Mononuclear cell (primary cell): ENCODE measurements around the gene EXOC4. TPM values are rescaled to one million over a fixed set of nuclear protein-coding genes. Genes with fewer than 3 reads are reported as not detected.

Source experiments
- H3K27me3 ChIP-seq: 2 replicates; pipeline ENCODE4 v1.6.0; 2011; ENCODE audit warnings: low read length, control low read depth; ENCODE audit not compliant: insufficient read depth
- H3K4me1 ChIP-seq: 2 replicates; pipeline ENCODE4 v1.5.1; 2011; ENCODE audit warnings: mild to moderate bottlenecking, low read length, control low read depth; ENCODE audit not compliant: insufficient read depth
- H3K4me3 ChIP-seq: 2 replicates; pipeline ENCODE4 v1.5.1; 2011; ENCODE audit warnings: mild to moderate bottlenecking, low read length, moderate library complexity
- H3K9me3 ChIP-seq: 2 replicates; pipeline ENCODE4 v1.5.1; 2011; ENCODE audit warnings: low read depth, mild to moderate bottlenecking, control low read depth, low read length
- total RNA-seq: library from RNA; depleted of rRNA; stranded (reverse); fragments of >200 nt; gene quantifications from one replicate; pipeline ENCODE4 v1.2.3, GENCODE V29; 2012

Gene EXOC4
- total RNA-seq, 1 donor = 106 TPM

GRCh38 chr7:134014935-134015334 lies 762.1 kb downstream of the EXOC4 start:
- H3K4me1 ChIP-seq = no peaks in the 10 kb centered on the region
- no peaks in the 10 kb centered on the region for H3K27me3 ChIP-seq
- no peak overlapping the region for H3K4me3 ChIP-seq
- H3K9me3 ChIP-seq = no peaks in the 10 kb centered on the region

GRCh38 chr7:134016223-134016941 lies 763.5 kb downstream of the EXOC4 start:
- no peaks in the 10 kb centered on the region for H3K27me3 ChIP-seq
- no peaks in the 10 kb centered on the region for H3K9me3 ChIP-seq
- H3K4me3 ChIP-seq = no peak overlapping the region
- no peaks in the 10 kb centered on the region for H3K4me1 ChIP-seq

GRCh38 chr7:134016942-134017303 lies 764.0 kb downstream of the EXOC4 start:
- Histone ChIP-seq H3K27me3 (no peaks in the 10 kb centered on the region), H3K9me3 (no peaks in the 10 kb centered on the region), H3K4me1 (no peaks in the 10 kb centered on the region), H3K4me3 (no peak overlapping the region)

- H3K4me3 ChIP-seq = no peak overlapping the region
- no peaks in the 10 kb centered on the region for H3K27me3 ChIP-seq
- no peaks in the 10 kb centered on the region for H3K4me1 ChIP-seq
- no peaks in the 10 kb centered on the region for H3K9me3 ChIP-seq
Observed at GRCh38 chr7:134018306-134018705, 765.4 kb downstream of the EXOC4 start.

GRCh38 chr7:134019251-134019650 lies 766.4 kb downstream of the EXOC4 start:
- no peaks in the 10 kb centered on the region for H3K4me1 ChIP-seq
- H3K4me3 ChIP-seq = no peak overlapping the region
- no peaks in the 10 kb centered on the region for H3K9me3 ChIP-seq
- H3K27me3 ChIP-seq = no peaks in the 10 kb centered on the region

- H3K27me3 ChIP-seq = no peaks in the 10 kb centered on the region
- H3K4me1 ChIP-seq = no peaks in the 10 kb centered on the region
- no peaks in the 10 kb centered on the region for H3K9me3 ChIP-seq
- H3K4me3 ChIP-seq = no peak overlapping the region
Observed at GRCh38 chr7:134021836-134022235, 769.0 kb downstream of the EXOC4 start.

GRCh38 chr7:134022286-134022911 lies 769.5 kb downstream of the EXOC4 start:
- Histone ChIP-seq H3K4me1 (no peaks in the 10 kb centered on the region), H3K9me3 (no peaks in the 10 kb centered on the region), H3K4me3 (no peak overlapping the region), H3K27me3 (no peaks in the 10 kb centered on the region)

GRCh38 chr7:134024739-134025138 lies 771.9 kb downstream of the EXOC4 start:
- Histone ChIP-seq H3K9me3 (no peaks in the 10 kb centered on the region), H3K4me1 (no peaks in the 10 kb centered on the region), H3K4me3 (no peak overlapping the region), H3K27me3 (no peaks in the 10 kb centered on the region)

- Histone ChIP-seq H3K4me1 (no peaks in the 10 kb centered on the region), H3K27me3 (no peaks in the 10 kb centered on the region), H3K9me3 (no peaks in the 10 kb centered on the region), H3K4me3 (no peak overlapping the region)
Observed at GRCh38 chr7:134028853-134029252, 776.0 kb downstream of the EXOC4 start.

GRCh38 chr7:134029743-134030142 lies 776.9 kb downstream of the EXOC4 start:
- no peaks in the 10 kb centered on the region for H3K9me3 ChIP-seq
- no peaks in the 10 kb centered on the region for H3K27me3 ChIP-seq
- no peak overlapping the region for H3K4me3 ChIP-seq
- no peaks in the 10 kb centered on the region for H3K4me1 ChIP-seq

GRCh38 chr7:134030460-134030865 lies 777.6 kb downstream of the EXOC4 start:
- no peaks in the 10 kb centered on the region for H3K4me1 ChIP-seq
- no peak overlapping the region for H3K4me3 ChIP-seq
- no peaks in the 10 kb centered on the region for H3K27me3 ChIP-seq
- no peaks in the 10 kb centered on the region for H3K9me3 ChIP-seq

GRCh38 chr7:134031835-134032617 lies 779.1 kb downstream of the EXOC4 start:
- Histone ChIP-seq H3K9me3 (no peaks in the 10 kb centered on the region), H3K4me1 (no peaks in the 10 kb centered on the region), H3K27me3 (no peaks in the 10 kb centered on the region), H3K4me3 (no peak overlapping the region)

GRCh38 chr7:134034652-134035051 lies 781.8 kb downstream of the EXOC4 start:
- Histone ChIP-seq H3K9me3 (no peaks in the 10 kb centered on the region), H3K4me1 (no peaks in the 10 kb centered on the region), H3K4me3 (no peak overlapping the region), H3K27me3 (no peaks in the 10 kb centered on the region)

GRCh38 chr7:134037991-134038390 lies 785.1 kb downstream of the EXOC4 start:
- Histone ChIP-seq H3K4me3 (no peak overlapping the region), H3K9me3 (no peaks in the 10 kb centered on the region), H3K27me3 (no peaks in the 10 kb centered on the region), H3K4me1 (no peaks in the 10 kb centered on the region)

- no peak overlapping the region for H3K4me3 ChIP-seq
- H3K27me3 ChIP-seq = no peaks in the 10 kb centered on the region
- H3K4me1 ChIP-seq = no peaks in the 10 kb centered on the region
- no peaks in the 10 kb centered on the region for H3K9me3 ChIP-seq
Observed at GRCh38 chr7:134040988-134041387, 788.1 kb downstream of the EXOC4 start.
